D341Med (cell line): Measurements from ENCODE around the gene JUP.

ENCODE experiments used
- DNase-seq: peaks from one replicate; pipeline ENCODE4 v3.0.0; 2012; ENCODE audit warnings: low spot score

The JUP gene

DNA sequence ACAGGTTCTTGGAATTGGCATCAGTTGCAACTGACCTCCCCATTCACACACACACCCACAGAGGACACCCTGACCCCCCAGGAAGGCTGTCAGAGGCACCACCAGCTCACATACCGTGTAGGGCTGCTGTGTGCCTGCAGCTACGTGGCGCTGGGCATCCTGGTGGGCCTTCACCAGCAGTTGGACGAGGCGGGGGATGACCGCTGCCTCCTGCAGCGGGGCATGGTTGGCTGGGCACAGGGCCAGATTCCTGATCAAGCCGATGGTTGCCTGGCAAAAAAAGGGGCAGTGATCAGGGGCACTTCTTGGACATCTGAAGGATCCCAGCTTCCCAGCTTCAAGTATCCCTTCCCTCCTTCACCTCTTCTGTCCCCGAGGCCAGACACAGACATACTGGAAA lies 27.9 kb downstream of the JUP start:
- no peak for DNase-seq

DNA sequence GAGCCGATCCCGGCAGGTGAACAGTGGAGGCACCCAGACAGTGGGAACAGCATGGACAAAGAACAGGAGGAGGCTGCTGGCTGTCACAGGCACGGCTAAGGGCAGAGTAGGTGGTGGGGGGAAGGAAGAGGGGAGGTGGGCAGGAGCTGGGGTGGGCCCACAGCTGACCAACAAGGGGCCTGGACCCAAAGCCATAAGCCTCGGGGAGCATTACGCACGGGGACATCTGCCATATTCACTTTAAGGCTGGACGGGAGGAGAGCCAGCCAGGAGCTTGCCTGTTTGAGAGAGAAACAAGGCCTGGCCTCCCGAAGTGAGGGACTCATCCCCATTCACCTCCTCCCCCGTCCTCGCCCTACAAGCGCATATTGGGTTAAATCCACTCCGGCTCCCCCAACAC lies 32.4 kb downstream of the JUP start:
- no peak for DNase-seq

DNA sequence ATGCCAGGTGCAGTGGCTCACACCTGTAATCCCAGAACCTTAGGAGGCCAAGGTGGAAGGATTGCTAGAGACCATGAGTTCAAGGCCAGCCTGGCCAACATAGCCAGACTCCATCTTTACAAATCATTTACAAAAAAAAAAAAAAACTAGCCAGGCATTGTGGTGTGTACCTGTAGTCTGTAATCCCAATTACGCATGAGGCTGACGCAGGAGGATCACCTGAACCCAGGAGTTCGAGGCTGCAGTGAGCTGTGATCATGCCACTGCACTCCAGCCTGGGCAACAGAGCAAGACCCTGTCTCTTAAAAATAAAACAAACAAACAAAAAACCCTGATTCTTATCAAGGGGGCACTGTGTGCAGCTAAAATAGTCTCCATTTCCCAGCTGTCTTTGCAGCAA lies 35.2 kb downstream of the JUP start:
- no peak for DNase-seq

DNA sequence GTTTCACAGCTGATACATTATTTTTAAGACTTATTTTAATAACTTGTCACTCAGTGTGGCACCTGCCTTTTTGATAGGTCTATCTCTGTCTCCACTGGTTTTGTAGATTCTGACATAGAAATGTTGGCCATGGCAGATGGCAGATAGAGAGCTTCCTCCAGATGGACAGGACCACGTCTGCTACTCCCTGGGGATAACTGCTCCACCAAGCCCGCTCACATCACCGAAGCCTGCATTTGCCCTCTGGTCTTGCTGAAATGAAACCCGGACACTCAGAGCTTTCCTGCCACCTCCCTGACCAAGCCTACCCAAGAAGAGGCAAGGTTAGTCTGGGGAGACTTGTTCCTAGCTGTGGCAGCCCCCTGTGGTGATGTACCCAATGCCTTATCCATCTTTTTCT lies 35.6 kb downstream of the JUP start:
- DNase-seq = no peak

DNA sequence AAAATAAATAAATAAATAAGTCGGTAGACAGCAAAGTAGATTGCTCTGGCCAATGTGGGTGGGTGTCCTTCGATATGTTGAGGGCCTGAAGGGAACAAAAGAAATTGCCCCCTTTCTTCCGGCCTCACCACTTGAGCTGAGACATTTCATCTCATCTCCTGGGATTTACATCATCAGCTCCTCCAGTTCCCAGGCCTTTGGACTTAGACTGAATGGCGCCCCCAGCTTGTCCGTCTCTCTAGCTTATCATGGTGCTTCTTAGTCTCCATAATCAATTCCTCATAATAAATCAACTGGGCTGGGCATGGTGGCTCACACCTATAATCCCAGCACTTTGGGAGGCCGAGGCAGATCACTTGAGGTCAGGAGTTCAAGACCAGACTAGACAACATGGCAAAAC lies 38.2 kb downstream of the JUP start:
- DNase-seq = no peak

DNA sequence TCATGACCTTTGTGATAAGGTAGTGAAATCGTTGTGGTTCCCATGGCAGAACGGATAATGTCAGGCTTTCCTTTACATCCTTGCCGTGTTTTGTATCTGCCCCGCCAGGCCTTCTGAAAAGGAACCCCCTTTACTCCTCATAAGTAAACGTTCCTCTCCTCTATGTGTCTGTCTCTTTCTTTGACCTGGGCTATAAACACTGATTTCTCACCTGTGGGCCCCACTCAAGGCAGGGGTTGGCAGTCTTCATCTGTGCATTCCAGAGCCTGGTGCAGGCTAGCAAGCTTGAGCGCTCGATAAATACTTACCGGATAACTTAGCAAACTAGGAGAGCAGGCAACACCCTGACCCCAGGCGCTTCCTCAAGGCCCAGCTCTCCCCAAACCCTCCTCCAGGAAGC lies 44.8 kb downstream of the JUP start:
- no peak for DNase-seq

DNA sequence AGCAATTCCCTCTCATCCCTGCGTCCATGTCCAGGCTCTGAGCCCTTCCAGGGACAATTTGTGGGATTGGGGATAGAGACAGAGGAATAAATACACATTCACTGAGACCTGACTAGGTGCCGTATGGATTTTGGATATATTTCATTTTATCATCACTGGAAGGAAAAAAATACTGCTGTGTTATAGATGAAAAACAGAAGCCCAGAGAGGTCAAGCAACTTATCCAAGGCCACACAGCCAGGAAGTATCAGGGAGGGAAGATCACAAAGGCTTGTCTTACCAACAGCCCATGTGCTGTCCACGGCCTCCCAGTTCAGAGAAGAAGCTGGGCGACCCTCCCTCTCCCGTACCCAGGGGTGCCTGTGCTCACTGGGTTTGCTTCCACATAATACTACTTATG lies 46.0 kb downstream of the JUP start:
- no peak for DNase-seq

DNA sequence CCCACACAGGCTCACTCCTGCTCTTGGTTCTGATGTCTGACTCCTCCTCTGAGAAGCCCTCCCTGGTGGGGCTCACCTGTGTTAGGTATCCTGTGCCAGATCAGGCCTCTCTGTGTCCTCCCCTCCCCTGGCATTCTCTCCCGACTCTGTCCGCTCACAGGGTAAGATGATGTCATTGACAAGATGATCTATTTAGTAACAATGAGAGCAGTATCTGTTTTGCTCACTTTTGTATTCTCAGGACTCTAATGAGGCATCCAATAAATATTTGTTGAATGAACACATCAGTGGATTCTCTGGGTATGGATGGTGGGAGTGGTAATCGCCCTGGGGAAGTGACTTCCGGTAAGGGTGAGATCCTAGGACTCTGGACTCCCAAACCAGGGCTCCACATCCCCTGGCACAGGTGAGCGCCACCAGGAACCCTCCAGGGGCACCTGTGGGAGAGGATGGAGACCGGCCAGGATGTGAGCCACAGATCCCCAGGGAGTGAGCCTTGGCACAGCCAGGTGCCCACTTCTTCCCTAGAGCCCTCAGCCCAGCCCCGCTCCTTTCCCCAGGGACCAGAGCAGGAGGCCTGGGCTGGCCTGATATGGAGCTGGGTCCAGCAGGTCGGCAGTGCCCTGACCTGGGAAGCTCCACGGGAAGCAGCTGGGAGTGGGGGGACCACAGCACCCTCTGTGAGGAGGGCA lies 46.7 kb downstream of the JUP start:
- no peak for DNase-seq

DNA sequence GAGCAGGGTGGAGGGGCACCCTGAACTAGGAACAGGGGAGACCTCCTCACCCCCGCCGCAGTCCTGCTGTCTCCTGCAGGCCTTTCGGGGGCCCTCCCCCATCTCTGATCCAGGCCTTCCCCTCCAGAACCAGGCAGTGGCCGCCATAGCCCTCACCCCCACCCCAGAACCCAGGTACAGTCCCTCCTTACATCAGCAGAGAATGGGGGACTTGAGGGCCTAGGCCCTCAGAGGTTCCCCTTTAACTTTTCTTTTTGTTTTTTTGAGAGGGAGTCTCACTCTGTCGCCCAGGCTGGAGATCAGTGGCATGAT lies 47.8 kb downstream of the JUP start:
- no peak for DNase-seq

DNA sequence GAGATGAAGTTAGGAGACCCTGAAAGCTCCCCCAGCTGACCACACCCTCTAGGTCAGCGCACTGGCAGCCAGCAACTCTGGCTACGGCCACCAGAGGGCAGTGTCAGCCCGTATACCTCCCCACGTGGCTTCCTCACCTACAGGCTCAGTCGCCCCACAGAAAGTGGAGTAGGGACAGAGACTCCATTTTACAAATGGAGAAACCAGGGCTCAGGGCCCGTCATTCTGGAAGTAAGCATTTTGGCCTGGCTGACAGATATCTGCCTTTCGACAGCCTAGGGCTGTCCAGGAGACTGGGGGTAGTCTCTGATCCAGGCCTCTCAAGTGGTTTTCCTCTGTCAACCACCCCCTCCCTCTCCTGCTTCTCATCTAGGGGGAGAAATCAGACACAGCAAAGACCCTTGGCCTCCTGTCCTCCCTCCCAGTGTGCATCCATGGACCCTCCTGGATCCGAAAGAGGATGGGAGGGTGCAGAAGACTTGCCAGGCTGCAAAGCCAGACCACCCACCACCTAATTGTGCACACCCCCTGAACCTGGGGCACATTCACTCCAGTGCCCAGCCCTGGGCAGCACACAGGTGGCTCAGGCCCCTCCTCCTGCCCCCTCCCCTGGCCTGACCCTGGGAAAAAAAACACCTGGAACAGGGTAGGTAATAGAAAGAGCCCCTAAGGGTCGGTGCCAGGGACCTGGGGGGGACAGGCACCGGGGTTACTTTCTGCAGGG lies 48.3 kb downstream of the JUP start:
- peak; percentile 93 for DNase-seq

DNA sequence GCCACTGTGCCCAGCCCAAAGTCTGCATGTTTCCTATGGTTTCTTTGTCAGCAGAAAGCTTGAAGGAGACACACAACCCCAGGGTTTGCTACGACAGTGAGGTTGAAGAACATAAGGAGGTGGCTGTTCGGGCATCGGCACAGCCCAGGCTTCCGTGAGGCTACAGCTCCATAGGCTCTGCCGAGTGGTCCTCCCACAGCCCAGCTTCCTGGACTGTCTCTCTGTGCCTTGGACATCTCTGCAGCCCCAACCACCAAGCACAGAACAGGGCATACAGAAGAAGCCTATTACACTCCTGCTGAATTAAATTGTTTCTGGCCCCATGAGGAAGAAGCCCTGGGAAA lies 48.9 kb downstream of the JUP start:
- DNase-seq = no peak

DNA sequence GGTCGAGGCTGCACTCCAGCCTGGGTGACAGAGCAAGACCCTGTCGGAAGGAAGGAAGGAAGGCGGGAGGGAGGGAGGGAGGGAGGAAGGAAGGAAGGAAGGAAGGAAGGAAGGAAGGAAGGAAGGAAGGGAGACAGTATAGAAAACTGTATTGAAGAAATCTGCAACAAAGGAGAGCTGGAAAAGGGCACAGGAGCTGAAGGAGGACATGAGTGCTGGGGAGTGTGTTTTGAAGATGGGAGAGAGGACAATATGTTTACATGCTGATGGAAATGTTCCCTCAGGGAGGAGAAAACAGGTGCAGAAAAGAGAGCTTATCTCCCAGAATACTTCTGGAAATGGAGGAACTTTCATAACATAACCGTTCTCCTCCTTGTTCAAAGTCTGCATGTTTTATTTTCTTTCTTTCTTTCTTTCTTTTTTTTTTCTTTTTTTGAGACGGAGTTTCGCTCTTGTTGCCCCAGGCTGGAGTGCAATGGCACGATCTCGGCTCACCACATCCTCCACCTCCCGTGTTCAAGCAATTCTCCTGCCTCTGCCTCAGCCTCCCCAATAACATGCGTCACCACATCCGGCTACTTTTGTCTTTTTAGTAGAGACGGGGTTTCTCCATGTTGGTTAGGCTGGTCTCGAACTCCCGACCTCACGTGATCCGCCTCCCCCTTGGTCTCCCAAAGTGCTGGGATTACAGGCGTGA lies 49.4 kb downstream of the JUP start:
- DNase-seq = no peak

DNA sequence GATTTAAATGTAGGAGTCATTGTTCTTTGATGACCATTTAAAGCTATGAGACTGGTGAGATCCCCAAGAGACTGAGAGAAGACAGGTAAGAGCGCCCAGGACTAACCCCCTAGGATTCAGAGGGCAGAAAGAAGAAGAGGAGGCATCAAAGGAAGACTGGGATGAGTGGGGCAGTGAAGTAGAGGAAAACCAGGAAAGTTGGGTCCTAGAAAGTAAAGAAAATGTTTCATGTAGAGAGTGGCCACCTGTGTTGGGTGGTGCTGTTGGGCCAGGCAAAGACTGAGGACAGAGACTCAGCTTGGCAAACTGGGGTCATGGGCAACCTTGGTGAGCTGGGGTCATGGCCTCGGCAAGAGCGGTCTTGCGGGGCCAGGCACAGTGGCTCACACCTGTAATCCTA lies 50.8 kb downstream of the JUP start:
- DNase-seq = no peak

DNA sequence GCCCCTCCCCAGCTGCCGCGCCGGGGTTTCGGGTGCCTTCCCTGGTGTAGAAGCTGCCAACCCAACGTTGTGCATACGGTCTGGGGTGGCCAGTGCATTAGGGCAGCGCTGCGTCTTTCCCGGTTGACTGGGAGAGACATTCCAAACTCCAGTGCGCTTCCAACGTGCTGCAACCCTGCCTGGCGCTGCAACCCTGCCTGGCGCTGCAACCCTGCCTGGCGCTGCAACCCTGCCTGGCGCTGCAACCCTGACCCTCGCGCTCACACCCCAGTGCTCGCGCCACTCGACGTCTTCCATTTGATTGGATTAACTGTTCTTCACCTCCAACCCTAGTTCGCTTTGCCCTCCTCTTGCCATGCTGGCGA lies 51.6 kb downstream of the JUP start:
- no peak for DNase-seq

DNA sequence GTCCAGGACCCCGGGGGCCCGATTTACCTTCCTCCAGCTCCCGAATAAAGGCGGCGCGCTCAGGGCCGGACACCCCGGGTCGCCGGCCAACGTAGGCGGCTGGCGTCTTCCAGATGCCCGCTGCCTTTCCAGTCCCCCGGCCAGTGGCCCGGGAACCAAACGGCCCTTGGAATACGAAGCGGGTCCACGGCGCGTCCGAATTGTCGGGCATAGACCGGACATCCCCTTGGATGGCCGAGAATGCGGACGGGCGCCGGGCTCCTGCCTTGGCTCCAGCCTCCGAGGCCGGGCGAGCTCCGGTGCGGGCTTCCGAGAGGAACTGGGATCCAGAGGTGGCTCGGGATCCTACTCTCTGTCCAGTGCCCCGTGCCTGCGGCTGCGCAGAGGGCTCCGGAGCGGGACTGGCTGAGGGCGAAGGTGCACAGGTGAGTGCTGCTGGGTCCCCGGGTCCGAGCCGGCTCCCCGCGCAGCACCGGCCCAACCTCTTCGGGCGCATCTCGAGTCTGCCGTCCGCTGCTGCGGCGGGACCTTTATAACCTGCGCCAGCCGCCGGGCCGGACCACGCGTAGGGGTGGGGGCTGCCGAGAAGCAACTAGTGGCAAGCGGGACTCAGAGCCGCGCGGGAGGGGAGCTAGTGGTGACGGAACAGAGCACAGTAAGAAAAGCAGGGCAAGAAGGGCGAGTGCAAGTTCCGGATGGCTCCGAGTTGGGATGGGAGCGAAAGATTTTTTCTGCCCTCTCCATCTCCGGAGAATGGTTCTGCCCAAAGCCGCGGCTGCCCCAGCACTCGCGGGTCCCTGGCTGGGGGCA lies 52.2 kb downstream of the JUP start, which contains the start of gene HAP1:
HAP1 (minus strand) TSS at position 505 of the 810 bp plus-strand sequence; CDS start at position 496, 9 bp downstream.
- DNase-seq = peak; percentile 66

DNA sequence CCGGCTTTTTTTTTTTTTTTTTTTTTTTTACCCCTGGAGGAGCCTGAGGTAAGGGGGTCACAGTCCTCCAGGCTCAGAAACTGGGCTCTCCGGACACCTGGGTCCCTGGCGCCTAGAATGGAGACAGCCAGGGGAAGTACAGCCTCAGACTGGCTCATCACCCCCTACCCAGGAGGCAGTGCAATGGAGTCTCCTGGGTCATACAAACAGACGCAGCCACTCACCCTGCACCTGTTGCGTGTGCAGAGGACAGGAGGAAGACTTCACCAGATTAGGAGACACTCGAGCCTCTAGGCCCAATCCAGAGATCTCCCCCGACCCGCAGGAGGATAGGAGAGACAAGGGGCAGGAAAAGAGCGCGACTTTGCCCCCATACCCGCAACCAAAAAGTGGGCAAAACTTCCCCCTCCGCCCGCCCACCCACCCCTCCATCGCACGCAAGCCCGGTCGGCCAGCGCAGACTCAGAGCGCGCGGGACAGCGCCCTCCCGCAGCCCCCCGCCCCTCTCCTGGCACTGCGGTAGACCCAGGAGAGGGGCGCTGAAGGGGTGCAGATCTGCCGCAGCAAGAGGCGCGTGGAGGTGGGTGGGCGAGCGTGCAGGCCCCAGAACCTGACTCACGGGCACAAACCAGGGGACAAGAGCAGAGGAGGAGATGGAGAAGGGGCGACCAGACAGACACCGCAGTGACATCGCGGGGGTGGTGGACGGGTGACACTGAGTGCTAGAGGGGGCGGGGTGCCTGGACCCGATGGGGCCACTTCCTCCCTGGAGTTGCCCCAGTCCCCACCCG lies 53.0 kb downstream of the JUP start:
- DNase-seq = no peak

DNA sequence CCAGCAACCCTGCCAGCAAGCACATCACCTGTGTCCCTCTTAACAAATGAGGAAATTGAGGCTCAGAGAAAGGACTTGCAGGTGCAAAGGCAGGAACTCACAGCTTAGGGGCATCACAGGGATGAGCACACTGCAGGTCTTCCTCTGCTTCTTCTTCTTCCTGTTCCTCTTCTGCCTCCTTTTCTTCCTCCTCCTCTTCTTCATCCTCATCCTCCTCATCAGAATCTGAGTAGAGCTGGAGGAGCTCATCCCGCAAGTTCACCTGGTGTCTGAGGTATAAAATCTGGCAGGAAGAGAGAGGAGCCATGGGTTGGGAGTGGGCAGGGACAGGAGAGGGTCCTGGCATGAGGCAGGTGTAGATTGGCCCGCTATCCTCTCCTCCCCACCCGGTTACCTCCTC lies 54.7 kb downstream of the JUP start:
- DNase-seq = no peak

DNA sequence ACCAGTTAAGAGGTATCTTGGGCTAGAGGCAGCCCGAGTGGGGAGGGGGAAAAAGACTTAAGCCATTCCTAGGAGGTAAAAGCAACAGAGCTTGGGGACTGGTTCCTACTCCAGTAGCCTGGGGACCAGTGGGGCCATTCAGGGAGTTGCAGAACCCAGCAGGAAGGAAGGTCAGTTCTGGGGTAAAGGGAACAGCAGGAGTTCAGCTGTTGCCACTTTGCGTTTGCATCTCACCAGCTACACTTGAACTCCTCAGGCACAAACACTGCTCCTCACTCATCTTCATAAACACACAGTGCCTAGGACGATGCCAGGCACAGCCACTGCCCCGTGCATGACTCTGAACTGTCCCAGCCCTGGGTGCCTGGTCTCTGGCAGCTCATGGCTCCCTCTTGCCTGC lies 56.0 kb downstream of the JUP start:
- DNase-seq = no peak

DNA sequence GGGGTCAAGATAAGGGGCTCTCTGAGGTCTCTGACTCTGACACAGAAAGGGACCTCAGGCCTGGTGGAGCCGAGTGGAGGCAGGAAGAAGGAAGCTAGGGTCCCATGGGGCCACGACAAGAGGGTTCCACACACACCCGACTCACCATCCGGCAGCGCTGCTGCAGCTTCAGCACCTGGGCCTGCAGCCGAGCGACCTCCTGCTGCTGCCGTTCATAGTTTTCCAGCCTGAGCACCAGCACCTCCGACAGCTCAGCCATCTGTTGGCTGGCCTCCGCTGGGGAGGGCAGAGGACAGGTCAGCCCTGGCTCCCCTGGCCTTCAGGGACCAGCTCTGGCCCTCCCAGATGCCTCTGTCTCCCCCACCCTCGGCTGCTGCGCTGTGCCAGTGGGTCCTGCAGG lies 58.5 kb downstream of the JUP start:
- no peak for DNase-seq

DNA sequence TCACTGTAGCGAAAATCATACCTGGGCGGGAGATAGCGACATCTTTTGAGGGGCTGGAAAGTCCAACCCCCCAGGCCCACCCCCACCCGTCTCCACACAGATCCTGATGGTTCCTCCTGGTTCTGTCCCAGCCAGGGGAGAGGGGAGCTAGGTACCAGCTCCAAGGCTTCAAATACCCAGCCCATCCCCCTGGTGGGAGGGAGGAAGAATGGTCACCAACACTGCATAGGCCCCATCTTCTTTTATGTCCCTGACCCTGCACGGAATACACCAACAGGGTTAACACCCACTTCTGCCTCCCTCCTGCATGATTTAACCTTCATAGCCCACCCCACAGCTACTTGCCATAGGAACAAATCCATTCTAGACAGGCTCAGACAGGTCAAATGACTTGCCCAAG lies 61.4 kb downstream of the JUP start:
- no peak for DNase-seq

DNA sequence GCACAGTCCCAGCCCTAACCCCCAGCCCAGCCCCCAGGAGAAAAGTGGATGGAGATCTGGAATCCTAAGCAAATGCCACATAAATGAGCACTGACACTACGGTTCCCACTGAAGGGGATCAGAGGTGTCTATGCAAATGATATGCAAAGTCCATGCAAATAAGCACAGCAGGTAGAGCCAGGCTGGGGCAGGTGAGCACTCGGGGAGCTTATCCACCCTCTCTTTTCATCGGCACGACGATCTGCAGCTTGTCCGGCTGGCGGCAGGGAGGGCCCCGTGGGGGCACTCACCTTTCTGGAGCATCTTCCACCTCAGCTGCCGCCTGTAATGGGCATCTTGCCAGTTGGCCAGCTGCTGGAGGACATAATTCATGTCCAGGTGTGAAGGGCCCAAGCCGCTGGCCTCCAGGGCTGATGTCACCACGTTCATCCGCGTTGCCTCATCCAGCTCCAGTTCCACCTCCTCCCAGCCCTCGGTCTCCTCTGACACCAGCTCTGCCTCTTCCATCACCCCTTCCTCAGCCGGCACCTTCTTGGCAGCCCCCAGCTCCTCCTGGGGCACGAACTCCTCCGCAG lies 61.9 kb downstream of the JUP start:
- no peak for DNase-seq
